ENCODE data around the gene NUBP2.

GRCh38 chr16:1734816-1735215 lies 47.9 kb upstream of the NUBP2 start:
- TF ChIP-seq ZNF274 (IDR thresholded peaks at IDR 0.05; ENCODE audit: low read length), result no peak
- TF ChIP-seq ZNF274 (tag by site-specific recombination; IDR thresholded peaks at IDR 0.05; ENCODE audit: borderline replicate concordance), result no peak
- no peak for TF ChIP-seq CTCF (tag by site-specific recombination; IDR thresholded peaks at IDR 0.05)
- no peak for TF ChIP-seq SALL2 (tag by site-specific recombination; IDR thresholded peaks at IDR 0.05; ENCODE audit: borderline replicate concordance)
- TF ChIP-seq ZNF76 (tag by site-specific recombination; IDR thresholded peaks at IDR 0.05; ENCODE audit: borderline replicate concordance, low read depth), result no peak
- no peak for TF ChIP-seq ZBTB26 (tag by site-specific recombination; optimal IDR thresholded peaks at IDR 0.05)
- no peak for TF ChIP-seq ZNF23 (tag by site-specific recombination; IDR thresholded peaks at IDR 0.05; ENCODE audit: borderline replicate concordance)
- no peak for TF ChIP-seq ZNF549 (tag by site-specific recombination; IDR thresholded peaks at IDR 0.05)
- no peak for TF ChIP-seq EGR2 (tag by site-specific recombination; IDR thresholded peaks at IDR 0.05; ENCODE audit: low read depth)
- TF ChIP-seq, protein P1, sequence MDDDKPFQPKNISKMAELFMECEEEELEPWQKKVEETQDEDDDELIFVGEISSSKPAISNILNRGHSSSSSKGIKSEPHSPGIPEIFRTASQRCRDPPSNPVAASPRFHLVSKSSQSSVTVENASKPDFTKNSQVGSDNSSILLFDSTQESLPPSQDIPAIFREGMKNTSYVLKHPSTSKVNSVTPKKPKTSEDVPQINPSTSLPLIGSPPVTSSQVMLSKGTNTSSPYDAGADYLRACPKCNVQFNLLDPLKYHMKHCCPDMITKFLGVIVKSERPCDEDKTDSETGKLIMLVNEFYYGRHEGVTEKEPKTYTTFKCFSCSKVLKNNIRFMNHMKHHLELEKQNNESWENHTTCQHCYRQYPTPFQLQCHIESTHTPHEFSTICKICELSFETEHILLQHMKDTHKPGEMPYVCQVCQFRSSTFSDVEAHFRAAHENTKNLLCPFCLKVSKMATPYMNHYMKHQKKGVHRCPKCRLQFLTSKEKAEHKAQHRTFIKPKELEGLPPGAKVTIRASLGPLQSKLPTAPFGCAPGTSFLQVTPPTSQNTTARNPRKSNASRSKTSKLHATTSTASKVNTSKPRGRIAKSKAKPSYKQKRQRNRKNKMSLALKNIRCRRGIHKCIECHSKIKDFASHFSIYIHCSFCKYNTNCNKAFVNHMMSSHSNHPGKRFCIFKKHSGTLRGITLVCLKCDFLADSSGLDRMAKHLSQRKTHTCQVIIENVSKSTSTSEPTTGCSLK (tag by site-specific recombination; IDR thresholded peaks at IDR 0.05), result no peak
- no peak for TF ChIP-seq ZNF416 (tag by site-specific recombination; IDR thresholded peaks at IDR 0.05)
- no peak for TF ChIP-seq ZNF629 (tag by site-specific recombination; IDR thresholded peaks at IDR 0.05)
- no peak for TF ChIP-seq BCL11A (tag by site-specific recombination; IDR thresholded peaks at IDR 0.05; ENCODE audit: low read depth)

All from HEK293 (cell line).